Putamen (tissue), 1 donor: Measurements from ENCODE around the gene NDUFA6.
"Not testable (repeated sequence)": the region's sequence is repeated elsewhere in the genome, so short reads cannot be mapped to it uniquely, and the experiment has no call there.

ENCODE experiments used
- DNase-seq: peaks from one replicate; pipeline ENCODE4 v3.0.0-alpha.2; 2016; ENCODE audit warnings: low spot score

NDUFA6 gene

DNA sequence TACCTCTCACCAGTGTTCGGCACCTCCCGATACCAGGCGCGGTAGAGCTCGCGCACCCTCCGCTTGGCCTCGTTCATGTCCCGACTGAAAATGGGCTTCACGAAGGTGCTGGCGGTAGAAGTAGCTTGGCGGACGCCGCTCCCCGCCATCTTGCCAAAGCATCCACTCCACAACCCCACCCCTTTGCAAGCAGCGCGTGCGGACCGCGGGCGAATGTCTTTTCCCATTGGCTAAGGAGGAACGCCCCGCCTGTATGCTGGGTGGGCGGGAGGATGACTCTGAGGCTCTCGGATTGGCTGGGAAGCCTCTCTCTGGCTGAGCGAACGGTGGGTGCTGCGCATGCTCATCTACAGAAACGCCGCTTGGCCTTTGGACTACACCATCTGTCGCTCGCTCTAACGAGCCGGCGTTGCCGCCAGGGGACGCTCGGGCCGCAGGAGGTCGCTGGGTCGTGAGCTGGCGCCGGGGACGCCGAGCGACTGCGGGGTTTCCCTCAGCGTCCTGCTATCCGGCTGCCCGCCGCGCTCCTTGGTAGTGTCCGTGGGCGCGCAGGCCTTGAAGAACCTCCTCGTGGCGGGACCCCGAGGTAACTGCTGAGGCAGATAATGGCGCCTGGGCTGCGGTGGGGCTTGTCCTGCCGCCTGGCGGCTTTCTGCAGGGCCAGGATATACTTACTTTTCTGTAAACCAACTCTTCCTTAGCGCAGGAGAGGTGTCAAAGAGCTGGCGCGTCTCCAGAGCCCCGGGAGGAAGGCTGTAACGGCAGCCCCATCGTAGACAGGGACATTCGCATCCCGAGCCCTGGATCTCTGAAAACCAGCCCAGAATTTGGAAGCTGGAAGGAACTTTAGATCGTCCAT lies at the start of gene NDUFA6:
Gene NDUFA6 (minus strand): TSS at position 177 of the 859 bp plus-strand sequence. CDS start 28 bp downstream, at position 149.
- DNase-seq, result peak; percentile 99

DNA sequence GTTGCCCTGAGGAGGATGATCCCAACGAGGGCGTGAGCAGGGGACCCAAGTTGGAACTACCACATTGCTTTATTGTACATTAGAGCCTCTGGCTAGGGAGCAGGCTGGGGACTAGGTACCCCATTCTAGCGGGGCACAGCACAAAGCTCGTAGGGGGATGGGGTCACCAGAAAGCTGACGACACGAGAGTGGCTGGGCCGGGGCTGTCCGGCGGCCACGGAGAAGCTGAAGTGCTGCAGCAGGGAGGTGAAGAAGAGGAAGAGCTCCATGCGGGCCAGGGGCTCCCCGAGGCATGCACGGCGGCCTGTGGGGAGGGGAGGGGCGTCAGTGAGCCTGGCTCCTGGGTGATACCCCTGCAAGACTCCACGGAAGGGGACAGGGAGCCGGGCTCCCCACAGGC lies 49.6 kb upstream of the NDUFA6 start:
- DNase-seq, result not testable (repeated sequence)

- not testable (repeated sequence) for DNase-seq
Measured at GRCh38 chr22:42139508-42139907, 48.9 kb upstream of the NDUFA6 start.

DNA sequence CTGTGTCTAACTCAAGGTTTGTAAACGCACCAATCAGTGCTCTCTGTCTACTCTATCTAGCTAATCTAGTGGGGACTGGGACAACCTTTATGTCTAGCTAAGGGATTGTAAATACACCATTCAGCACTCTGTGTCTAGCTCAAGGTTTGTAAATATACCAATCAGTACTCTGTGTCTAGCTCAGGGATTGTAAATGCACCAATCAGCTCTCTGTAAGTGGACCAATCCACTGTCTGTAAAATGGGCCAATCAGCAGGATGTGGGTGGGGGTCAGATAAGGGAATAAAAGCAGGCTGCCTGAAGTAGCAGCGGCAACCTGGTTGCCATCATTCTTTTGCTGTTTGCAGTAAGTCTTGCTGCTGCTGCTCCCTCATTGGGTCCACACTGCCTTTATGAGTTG lies 48.4 kb upstream of the NDUFA6 start:
- DNase-seq, result no peak

DNA sequence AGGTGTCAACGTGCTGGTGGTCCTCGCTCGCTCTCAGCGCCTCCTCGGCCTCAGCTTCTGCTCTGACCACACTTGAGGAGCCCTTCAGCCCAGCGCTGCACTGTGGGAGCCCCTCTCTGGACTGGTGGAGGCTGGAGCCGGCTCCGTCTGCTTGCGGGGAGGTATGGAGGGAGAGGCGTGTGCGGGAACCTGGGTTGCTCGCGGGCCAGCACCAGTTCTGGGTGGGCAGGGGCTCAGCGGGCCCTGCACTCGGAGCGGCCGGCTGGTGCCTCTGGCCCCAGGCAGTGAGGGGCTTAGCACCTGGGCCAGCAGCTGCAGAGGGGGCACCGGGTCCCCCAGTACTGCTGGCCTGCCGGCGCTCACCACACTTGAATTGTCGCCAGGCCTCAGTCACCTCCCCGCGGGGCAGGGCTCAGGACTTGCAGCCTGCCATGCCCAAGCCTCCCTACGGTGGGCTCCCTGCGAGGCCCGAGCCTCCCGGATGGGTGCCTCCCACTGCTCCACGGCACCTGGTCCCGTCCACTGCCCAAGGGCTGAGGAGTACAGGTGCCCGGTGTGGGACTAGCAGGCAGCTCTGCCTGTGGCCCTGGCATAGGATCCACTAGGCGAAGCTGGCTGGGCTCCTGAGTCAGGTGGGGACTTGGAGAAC lies 47.7 kb upstream of the NDUFA6 start:
- DNase-seq, result no peak

GRCh38 chr22:42135688-42136087 lies 45.1 kb upstream of the NDUFA6 start:
- not testable (repeated sequence) for DNase-seq

DNA sequence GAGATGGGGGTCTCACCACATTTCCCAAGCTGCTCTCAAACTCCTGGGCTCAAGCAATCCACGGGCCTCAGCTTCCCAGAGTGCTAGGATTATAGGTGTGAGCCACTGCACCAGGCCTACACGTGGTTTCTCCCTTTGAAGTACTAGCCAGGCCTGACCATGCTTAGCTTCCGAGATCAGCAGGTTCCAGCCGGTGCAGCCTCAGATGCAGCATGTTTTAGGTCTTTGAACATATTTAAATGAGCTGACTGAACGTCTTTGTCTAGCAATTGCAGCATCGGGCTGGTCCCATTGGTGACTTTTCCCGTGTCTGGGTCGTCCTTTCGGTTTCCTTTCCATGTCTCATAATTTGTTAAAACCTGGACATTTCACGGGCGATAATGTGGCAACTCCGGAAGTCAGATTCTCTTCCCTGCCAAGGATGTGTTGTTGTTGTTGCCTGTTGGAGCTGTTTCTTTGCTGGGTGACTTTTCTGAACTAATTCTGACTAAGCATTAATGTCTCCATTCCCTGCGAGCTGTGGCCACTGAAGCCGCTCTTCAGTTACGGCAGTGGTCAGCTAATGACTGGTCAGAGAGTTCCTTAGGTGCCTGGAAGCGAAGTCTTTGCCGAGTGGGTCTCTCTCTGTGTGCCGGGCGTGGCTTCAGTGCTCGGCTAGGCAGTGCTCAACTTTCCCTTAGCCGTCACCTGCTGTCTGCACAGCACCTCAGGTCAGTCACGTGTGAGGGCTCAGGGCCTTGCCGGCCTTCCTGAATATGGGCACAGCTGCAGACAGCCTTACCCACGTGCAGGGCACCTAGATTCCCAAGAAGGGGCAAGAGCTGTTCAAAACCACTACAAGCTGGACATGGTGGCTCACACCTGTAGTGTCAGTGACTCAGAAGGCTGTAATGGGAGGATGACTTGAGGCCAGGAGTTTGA lies 43.8 kb upstream of the NDUFA6 start:
- DNase-seq, result no peak

DNA sequence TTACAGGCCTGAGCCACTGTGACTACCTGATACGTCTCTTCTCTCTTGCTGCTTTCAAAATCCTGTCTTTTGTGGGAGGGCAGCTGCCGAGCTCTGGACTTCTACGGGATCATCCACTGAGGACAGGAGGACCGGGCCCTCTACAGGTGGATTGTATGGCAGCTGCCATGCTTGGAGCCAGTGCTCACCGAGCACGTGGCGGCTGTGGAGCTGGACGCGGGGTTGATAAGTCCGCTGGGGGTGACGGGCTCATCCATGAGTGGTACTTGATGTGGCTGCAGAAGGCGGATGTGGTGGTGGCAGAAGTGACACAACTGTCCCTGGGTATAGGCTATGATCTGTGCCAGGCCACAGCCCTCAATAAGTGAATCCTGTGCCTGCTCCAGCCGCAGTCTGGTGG lies 41.9 kb upstream of the NDUFA6 start:
- DNase-seq, result no peak

- DNase-seq, result no peak
Measured at GRCh38 chr22:42131562-42131961, 41.0 kb upstream of the NDUFA6 start.

DNA sequence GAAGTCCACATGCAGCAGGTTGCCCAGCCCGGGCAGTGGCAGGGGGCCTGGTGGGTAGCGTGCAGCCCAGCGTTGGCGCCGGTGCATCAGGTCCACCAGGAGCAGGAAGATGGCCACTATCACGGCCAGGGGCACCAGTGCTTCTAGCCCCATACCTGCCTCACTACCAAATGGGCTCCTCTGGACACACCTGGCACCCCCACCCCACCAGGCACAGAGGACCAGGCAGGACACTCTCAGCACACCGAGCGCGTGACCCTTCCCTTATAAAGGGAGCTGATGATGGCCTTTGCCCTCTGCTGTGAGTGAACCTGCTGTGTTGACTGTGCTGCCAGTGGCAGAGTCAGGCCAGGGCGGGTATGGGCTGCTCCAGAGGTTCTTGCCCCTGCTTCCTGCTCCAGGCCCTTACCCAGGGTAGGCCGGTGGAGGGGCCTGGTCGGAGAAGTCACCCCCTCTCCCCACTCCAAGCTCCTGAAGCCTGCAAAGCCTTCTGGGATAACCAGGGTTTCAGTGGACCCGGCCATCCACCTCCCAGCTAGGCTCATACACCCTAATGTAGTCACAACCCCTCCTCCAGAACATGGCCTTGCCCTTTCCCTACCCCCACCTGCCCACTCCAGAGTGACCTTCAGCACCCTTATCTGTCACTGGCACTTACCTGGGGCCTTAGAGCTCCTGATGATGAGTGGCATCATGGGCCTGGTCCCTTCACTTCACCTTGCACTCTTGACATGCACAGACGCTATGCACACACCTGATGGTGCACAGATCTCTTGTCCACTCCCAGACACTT lies 40.3 kb upstream of the NDUFA6 start, which contains the start of gene CYP2D6:
Gene CYP2D6 (minus strand): TSS at position 172 of the 793 bp plus-strand sequence. CDS start 19 bp downstream, at position 153.
- not testable (repeated sequence) for DNase-seq

DNA sequence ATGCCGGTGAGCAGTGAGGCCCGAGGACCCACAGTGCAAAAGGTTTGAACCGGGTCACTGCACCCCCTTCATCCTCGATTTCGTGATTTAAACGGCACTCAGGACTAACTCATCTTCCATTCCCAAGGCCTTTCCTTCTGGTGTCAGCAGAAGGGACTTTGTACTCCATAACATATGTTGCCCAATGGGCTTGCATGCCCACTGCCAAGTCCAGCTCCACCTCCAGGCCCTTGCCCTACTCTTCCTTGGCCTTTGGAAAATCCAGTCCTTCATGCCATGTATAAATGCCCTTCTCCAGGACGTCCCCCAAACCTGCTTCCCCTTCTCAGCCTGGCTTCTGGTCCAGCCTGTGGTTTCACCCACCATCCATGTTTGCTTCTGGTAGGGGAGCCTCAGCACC lies 39.6 kb upstream of the NDUFA6 start:
- DNase-seq, result not testable (repeated sequence)

DNA sequence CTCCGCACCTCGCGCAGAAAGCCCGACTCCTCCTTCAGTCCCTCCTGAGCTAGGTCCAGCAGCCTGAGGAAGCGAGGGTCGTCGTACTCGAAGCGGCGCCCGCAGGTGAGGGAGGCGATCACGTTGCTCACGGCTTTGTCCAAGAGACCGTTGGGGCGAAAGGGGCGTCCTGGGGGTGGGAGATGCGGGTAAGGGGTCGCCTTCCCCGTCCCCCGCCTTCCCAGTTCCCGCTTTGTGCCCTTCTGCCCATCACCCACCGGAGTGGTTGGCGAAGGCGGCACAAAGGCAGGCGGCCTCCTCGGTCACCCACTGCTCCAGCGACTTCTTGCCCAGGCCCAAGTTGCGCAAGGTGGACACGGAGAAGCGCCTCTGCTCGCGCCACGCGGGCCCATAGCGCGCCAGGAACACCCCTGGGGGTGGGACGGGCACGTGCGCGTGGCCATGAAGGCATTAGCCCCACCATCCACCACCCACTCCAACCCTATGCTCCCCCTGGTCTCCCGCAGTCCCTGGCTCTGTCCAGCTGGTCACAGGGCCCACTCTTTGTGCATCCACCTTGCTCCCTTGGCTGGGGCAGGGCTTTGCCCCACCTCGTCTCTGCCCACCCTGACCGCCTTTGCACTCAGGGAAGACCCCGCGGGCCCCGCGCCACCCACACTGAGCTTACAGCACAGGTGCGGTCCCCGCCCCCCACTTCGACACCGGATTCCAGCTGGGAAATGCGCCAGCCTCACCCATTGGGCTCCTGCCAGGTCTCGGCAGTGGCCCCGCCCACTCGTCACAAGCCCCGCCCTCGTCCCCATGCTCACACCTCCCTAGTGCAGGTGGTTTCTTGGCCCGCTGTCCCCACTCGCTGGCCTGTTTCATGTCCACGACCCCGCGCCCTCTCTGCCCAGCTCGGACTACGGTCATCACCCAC lies 38.5 kb upstream of the NDUFA6 start:
- DNase-seq, result not testable (repeated sequence)

GRCh38 chr22:42128007-42128406 lies 37.4 kb upstream of the NDUFA6 start:
- not testable (repeated sequence) for DNase-seq

DNA sequence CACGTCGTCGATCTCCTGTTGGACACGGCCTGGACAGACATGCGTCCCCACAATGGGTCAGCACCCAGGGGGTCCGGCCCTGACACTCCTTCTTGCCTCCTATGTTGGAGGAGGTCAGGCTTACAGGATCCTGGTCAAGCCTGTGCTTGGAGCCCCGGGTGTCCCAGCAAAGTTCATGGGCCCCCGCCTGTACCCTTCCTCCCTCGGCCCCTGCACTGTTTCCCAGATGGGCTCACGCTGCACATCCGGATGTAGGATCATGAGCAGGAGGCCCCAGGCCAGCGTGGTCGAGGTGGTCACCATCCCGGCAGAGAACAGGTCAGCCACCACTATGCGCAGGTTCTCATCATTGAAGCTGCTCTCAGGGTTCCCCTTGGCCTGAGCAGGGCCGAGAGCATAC lies 37.0 kb upstream of the NDUFA6 start:
- no peak for DNase-seq

DNA sequence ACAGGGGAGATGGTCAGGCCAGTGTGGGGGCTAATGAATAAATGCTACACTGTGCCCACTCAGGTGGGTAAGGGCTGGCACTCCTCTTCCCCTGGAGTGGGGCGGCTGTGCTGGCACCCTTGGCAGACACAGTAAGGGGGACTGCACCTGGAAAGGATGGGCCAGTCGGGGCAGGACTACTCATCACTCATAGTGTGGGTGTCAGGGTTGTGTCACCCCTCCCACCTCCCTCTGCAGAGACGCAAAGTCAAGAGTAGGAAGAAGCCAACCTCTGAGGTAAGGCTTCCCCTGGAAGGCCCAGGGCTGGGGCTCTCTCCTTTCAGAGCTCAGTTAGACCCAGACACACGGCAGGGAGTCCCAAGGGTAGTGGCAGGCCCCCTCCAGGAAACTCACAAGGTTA lies 33.0 kb upstream of the NDUFA6 start:
- DNase-seq, result not testable (repeated sequence)

GRCh38 chr22:42120231-42121021 lies 29.9 kb upstream of the NDUFA6 start:
- DNase-seq, result not testable (repeated sequence)

DNA sequence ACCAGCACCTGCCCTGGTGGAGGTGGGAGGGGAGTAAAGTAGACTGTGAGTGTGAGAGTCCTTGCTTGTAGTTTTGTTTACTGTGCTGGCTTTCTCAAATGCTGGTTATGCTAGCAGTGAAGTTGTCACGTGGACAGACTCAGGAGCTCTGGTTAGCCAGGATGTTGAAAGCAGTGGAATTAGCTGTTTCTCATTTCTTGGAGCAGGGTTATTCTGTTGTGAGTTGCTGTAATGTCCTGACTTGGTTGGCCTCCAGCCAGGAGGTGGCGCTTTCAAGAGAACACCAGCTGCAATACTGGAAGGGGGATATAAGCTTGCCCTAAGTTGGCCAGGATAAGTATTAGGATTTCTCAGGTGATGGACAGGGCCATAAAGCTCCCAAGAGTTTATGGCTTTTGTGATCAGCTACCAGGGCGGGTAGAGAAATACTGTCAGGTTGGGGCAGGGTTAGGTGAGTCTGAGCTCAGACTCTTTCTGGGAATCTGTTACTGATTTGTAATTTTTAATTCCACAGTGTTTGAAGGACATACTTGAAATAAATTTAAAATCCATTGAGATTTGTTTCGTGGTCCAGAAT lies 26.4 kb upstream of the NDUFA6 start:
- DNase-seq, result no peak

DNA sequence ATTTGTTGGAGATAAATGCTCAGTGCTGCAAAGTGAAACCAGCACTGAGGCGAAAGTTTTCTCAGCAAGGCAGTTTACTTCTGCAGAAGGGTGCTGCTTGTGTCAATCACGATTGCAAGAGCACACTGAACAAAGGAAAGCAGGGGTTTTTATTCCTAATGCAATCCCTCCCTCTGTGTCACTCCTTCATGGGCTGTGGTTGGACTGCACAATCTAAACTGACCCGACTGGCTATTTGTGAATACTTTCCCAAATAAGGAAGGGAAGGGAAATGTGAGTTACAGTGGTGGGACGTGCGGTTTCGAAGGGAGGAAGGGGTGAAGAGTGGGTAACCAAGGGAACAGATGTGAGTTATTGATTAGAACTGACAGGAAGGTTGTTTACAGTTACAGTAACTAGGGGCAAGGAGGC lies 24.9 kb upstream of the NDUFA6 start:
- not testable (repeated sequence) for DNase-seq

GRCh38 chr22:42114721-42115120 lies 24.1 kb upstream of the NDUFA6 start:
- no peak for DNase-seq
